Esophagus mucosa (tissue), 1 donor: ENCODE data around the gene DLX3. TPM values are rescaled to one million over a fixed set of nuclear protein-coding genes. Genes with fewer than 3 reads are reported as not detected.

Experiments used
- ATAC-seq: fragments of 200-7000 bp; cut with Tn5 transposase; one replicate; pipeline ENCODE4 v1.9.1; 2020
- total RNA-seq: library from RNA; stranded (reverse); gene quantifications from one replicate; pipeline ENCODE4 v1.2.4, GENCODE V29; 2023
- donor health status: DM: yes; HTN: yes; CAD: no.

DLX3 gene
- total RNA-seq, 1 donor from 2014 or later, result 4.0 TPM

DNA sequence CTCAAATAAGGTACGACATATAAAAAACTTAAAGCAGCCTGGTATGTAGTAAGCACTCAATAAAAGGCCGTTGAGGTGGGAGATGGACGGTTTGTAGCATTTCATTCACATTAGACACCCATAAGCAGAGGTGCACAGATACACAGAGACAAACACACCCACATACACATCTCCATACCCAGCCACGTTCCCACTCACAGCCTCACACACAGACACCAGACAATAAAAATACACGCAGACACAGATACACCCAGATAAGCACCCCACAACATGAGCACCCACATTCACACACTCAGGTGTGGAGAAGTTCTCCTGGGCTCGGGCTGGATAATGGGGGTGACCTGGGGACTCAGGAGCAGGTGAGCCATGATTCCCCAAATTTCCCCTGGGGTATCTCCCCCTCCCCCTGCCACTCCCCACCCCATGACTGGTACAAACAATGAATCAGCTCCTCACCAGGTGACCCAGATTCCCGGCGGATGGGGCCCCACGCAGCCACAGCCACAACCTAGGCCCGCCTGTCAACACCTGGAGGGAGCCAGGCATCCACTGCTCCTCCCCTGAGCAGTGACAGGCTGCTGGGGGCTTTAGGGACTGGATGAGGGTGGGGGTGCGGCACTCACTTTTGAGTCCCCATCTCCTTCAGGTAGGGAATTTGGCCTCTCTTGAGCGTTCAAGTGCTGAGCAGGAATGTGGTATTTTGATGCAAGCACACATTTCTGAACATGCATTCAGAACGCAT lies 2.7 kb downstream of the DLX3 start:
- no peak for ATAC-seq

DNA sequence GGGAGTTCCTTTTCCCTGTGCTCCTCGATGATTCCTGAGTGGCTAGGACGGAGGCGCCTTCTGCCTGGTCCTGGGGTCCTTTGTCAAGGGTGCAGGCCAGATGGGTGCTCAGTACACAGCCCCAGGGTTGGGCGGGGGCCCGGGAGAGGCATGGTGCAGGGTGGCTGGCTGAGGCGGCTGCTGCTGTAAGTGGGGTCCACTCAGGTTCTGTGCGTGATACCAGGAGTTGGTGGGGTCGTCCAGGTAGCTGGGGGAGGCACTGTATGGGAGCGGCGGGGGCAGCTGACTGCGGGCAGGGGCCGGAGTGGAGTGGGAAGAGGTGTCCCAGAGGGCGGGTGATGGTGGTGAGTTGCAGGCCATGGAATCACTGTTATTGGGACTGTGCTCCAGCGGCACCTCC lies 3.6 kb downstream of the DLX3 start:
- no peak for ATAC-seq

DNA sequence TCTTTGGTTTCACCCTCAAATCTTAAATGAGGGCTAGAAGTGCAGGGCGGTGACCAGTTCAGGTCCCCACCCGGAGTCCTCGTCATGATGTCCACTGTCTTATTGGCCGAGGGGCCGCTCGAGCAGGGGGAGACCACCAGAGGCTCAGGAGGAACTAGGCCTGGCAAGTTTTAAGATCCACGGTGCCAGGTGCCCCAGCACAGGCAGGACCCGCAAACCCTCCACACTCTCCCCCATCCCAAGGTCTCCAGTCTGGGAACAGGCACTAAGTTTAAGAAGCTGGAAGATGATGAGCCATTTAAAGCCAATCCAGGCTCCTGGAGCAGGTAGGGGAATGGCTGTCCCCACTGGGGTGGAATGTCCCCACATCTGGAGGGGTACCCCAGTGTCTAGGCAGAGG lies 4.1 kb downstream of the DLX3 start:
- ATAC-seq, result no peak

DNA sequence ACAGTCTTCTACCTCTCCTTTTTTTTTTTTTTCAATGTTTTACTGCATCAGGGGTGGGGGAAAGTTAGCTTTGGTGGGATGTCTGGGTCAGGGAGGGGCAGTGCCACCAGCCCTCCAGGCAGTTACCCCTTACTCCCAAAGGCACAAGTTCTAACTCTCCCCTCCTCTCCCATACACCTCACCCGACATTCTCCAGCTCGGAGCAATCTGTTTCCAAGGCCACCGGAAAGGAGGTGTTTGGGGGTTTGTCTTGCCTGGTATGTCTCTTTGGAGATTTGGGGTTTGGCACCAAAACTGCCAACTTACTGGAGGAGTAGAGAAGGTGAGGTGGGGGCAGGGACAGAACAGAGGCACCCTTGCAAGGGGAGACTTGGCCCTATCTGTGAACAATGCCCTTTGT lies 4.7 kb downstream of the DLX3 start:
- ATAC-seq, result no peak

DNA sequence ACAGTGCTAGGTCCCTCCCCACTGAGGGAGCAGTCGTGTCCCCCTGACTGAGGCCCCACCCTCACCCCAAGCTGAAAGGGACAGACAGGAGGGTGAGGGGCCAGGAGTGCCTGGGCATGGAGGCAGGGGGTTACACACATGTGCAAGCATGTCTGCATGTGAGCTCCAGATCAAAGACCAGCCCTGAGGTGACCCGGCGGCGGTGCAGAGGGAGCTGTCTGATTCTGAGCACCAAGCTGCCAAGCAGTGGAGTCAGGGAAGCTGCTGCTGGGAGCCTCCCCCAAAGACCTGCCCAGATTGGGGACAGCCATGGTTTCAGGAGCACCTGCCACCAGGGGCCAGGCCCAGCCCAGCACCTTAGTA lies 5.5 kb downstream of the DLX3 start:
- ATAC-seq, result no peak

DNA sequence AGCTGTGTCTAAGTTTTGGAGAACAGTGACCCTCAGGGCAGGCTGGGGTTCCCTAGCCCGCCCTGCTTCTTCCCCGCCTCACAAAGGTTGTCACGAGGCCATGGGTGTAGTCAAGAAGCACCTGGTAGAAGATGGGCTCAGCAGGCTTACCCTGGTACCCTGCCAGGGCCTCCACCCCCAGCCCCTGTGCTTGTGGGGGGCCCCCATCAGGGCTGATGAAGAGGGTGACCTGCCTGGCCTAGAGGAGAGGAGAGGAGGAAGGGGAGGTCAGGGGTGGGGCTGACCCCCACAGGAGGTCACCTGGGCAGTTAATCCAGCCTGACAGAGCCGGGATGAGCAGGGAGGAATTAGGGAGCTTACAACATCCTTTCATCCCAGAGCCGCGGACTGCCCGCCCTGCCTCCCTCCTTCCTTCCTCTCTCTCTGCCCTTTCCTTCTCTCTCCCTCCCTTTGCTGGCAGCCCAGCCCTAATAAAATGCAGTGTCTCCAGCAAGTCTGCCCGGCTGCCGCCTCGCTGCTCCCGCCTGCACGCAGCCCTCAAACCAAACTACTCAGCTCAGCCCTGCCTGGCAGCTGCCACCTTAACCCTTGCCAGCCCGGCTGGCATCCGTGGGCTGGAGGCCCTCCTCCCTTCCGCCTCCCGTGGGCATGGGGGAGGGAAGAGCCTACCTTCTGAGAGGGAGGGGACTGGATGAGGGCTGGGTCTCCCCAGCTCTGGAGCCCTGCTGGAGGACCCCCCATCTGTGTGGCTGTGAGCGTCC lies 7.2 kb downstream of the DLX3 start:
- ATAC-seq, result peak; percentile 65

DNA sequence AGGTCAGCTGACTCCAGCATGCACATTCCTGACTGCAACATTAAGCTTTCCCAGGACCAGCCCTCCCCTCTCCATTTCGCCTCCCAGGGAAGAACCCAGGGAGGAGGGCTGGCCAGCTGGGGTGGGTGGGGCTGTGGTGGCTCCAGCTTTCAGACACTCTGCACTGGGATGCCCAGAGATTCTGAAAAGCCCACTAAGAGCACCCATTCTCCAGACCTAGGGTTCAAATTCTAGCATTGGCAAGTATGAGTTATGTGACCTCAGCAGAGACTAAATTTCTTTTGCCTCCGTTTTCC lies 7.8 kb downstream of the DLX3 start:
- ATAC-seq, result no peak

DNA sequence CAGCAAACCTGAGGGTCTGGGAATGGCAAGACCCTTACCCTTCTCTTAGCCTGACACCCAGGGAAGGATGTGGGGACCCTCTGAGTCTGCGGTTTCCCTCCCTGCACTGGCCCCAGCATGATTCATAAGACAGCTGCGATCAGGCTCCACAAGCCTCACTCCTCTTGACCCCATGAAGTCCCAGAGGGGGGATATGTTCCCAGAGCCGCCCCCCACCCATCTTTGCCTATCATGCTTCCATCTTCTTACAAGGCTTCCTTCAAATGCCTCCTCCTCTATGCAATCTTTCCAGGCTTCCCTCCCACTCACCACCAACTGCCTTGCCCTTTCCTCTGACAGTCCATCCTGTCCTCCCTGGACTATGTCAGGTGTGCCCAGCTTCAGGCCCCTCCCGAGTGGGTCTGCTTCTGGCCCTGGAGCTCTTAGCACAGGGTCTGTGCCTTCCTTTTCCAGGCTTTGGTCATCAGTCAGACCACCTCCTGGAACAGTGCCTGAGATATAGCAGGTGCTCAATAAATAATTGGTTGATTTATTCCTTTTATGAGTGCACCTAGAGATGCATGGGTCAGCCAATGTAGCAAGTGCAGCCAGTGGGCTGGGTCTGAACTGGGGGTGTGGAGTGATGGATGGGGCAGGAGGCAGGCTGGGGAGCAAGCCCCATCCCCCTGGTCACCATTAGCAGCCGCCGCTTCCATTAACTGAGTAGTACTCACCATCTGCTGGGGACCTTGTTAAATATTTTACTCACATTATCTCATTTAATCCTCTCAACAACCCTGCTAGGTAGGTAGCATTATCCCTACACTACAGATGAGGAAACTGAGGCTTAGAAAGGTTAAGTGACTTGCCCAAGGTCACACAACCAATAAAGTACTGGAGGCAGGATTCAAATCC lies 8.4 kb downstream of the DLX3 start:
- no peak for ATAC-seq

DNA sequence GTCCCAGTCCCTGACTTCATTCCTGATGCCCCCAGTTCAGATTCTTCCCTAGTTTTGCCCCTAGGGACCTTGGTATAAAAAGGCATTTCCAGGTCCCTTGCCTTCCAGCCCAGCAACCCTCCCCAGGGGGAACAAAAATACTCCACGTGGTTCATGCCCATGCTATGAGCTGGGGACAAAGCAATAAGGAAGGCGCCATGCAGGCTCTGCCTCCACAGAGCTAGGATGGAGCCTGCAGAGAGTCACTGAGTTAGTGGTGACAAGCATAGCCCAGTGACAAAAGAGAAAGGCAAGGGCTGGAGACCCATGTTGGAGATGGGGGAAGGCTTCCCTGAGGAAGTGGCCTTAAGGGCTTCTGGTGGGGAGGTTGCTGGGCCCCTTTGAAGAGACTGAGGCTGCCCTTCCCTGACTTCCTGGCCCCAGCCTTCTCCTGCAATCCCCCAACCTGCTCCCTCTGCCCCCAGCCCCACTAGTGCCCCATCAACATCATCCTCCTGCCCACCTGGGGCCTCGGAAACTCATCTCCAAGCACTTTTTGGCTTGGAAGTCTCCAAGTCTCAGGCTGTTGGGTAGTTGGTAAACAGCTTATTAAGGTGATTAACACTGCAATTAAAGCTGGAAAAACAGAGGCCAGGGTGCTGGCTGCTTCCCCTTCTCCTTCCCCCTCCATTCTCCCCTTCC lies 9.6 kb downstream of the DLX3 start:
- no peak for ATAC-seq

DNA sequence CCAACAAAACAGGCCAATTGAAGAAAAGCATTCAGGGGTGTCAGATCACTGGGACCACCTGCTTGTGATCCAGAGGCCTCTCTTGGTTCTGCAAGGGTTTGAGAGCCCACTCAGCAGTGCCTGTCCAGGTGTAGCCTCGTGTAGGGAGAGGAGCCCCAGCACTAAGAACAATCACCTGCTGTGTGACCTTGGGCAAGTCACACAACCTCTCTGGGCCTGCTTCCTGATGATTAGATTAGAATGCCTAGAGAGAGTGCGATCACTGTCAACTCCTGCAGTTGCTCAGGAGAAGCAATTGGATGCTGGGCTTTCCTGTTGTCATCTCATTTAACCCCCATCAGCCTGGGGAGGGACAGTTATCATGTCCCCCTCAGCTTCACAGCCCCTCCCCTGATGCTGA lies 10.2 kb downstream of the DLX3 start:
- ATAC-seq, result no peak

DNA sequence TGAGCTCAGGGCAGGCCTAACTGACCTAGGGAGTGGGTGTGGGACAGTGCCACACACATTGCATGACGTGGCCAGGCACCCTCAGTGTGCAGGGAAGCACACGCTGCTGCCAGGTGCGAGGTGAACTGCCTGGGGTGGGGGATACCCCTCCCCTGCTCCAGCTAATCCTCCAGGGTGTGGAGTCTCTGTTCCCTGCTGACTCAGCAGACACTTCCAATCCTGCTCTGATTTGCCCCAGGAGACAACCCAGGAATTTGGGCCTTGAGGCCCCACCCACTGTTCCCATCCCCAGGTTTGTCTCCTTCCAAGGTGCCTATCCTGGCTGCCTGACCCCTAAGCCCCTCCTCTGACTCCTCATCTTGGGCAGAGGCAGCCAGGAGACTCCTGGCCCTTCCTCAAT lies 10.7 kb downstream of the DLX3 start:
- ATAC-seq, result peak; percentile 70

DNA sequence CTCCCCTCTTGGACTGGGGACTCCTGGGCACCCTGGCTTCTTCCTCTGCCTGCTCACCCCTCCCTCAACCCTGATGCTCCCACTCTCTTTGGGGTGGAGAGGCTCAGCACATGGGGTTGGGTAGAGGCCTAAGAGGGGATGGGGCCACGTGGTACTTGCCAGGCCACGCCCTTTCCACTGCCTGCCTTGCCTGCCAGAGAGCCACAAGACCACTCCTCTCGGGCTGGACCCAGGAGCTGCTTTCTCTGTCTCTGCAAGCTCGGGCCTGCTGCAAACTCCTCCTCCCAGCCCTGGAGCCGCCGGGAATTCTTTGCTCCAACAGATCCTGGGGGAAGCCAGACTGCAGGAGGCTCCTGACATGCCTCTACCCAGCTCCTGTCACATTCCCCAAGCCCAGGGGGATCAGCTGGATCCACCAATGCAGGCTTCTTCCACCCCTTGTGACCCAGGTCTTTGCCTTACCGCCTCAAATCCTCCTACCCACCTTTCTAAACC lies 14.3 kb downstream of the DLX3 start:
- ATAC-seq, result peak; percentile 32

DNA sequence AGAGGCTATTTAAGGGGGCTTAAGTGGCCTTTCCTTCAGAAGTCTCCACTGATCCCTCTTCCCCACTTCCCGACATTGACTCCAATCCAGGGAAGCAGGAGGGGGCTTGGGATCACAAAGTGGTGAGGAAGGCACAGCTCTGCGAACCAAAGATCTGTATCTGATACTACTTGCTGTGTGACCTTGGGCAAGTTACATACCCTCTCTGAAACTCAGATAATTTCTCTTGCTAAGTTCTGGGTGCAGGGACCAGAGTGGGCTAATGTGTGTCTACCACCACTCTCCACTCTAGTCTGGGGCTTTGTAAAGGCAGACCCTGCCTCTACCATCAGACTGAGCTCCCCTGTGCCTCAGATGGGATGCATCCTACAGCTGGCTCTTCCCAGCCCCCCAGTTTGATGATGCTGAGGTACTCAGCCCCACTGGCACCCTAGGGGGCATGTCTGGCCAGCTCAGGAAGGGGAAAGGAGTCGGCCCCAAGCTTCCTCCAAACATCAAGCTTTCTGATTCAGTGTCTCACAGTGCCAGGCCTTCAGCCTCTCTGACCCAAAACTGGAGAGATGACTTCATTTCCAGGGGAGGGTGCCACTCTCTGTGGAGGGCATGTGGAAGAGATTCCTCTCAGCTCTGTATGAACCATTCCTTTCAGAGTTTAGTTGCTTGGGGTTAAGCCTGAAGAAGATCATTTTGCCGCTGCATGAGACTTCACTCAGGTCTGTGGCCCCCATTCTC lies 15.1 kb downstream of the DLX3 start:
- peak; percentile 7 for ATAC-seq

DNA sequence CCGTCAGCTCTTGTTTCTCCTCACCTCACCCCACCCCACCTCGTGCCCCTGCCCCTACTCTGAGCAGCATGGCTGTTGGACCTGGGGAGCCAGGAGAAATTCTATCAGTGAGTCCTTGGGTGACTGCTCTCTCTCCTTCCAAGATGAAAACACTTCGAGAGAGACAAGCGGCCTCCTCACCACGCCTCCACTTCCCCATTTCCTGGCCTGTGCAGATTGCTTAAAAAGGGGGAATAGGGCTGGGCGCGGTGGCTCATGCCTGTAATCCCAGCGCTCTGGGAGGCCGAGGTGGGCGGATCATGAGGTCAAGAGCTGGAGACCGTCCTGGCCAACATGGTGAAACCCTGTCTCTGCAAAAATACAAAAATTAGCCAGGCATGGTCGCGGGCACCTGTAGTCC lies 16.5 kb downstream of the DLX3 start:
- no peak for ATAC-seq

DNA sequence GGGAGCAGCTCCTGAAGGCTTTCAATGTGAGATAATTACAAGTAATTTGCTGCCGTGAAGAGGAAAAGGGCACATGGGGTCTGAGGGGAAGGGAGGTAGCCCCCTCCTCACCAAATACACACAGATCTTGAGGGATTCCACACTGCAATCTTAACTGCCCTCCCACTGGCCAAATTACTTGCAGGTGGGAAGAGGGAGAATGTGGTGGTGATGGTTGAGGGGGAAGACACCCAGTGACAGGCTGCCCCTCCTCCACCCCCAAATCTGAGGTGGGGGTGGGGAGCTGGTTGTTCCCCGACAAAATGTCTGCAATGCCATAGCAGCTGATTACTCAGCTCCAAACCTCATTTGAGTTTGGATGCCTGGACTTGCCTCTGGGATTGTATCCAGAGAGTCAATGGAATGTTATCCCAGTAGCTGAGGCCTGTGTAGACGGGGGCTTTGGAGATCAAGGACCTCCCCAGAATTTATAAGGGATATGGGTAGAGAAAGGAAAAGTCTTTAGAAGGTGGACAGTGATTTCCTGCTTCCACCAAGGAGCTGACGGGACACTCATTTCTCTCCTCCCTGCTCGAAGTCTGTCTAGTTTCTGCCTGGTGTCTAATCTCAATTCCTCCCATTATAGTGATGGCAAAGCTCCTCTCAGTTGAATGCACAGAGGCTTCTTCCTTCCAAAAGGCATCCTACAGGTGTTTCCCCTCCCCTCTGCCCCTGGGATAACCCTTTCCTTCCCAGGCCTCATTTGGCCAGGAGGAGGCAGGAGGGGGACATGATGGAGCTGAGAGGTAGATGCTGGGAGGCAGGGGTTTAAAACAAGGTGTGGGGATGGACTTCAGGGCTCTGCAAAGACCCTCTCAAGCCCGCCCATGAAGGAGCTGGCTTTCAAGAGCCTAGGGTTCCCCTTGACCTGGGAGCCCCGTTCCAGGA lies 17.3 kb downstream of the DLX3 start:
- no peak for ATAC-seq

DNA sequence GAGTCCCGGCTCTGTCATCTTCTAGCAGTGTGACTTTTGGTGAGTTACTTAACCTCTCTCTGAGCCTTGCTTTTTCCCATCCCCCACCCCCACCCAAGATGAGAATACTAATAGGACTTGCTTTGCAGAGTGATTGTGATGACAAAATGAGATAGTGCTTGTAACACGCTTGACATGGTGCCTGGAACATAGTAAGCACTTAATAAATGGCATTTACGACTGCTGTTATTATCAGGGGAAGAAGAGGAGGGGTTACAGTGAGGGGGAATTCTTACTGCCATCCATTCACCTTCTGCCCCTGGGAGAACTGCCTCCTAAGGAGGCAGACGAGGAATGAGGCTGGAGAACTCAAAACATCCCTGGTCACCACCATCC lies 18.2 kb downstream of the DLX3 start:
- ATAC-seq, result no peak

DNA sequence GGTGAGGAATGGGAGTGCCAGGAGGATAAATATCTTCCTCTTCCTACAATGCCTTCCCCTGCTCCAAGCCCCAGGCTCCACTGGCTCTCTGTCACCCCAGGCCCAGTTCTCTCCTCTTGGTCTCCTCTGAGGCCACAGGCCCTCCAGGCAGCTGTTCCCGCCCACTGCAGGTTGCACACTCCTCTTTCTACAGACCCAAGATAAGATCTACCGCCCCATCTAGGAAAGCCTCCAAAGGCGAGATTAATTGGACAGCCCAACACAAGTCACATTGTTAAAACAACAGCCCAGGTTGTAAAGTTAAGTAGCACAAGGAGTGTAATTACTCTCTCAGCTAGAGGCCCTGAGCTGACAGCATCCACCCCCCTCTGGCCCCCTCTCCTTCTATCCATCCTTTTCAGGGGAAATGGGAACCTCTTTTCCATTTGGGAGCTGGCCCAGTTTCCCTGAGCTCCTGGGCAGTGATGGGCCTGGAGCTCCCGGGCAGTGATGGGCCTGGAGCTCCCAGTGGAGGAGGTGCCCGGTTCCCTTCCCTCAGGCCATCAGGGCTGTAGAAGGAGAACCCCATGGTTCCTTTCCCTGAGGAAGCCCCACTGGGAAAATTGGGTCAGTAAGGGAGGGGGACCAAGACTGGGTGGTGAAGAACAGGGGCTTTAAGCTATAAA lies 18.7 kb downstream of the DLX3 start:
- no peak for ATAC-seq

DNA sequence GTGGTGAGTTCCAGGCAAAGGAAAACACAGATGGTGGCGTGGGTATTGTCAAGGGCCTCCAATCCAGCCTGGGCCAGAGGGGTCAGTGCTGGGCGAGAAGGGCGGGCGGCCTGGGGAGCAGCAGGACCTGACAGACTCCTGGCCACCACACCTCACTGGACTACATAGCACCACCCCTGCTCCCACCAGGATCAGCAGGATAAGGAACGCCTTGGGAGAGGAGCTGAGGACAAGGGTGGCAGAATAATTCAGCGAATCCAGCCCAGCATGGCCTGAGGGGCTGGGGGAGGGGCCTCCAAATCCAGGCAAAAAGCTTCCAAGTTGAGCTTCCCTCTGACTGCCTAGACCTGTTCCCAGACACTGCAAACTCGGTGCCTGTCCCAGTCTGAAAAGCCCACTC lies 19.5 kb downstream of the DLX3 start:
- ATAC-seq, result no peak

DNA sequence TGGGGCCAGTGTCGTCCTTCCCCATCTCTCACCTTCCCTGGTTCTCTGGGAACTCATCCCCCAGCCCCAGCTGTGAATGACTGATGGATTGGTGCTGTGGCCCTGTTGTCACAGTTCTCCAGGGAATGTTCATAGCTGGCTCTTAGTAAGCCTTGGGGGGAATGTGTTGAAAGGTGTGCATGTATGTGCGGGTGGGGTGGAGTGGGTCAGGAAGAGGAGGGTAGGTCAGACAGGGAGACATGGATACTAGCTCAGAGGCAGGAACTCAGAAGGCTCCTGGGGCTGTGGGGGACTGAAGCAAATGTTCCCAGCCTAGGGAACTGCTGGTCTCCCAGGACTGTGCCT lies 21.8 kb downstream of the DLX3 start:
- ATAC-seq, result no peak

DNA sequence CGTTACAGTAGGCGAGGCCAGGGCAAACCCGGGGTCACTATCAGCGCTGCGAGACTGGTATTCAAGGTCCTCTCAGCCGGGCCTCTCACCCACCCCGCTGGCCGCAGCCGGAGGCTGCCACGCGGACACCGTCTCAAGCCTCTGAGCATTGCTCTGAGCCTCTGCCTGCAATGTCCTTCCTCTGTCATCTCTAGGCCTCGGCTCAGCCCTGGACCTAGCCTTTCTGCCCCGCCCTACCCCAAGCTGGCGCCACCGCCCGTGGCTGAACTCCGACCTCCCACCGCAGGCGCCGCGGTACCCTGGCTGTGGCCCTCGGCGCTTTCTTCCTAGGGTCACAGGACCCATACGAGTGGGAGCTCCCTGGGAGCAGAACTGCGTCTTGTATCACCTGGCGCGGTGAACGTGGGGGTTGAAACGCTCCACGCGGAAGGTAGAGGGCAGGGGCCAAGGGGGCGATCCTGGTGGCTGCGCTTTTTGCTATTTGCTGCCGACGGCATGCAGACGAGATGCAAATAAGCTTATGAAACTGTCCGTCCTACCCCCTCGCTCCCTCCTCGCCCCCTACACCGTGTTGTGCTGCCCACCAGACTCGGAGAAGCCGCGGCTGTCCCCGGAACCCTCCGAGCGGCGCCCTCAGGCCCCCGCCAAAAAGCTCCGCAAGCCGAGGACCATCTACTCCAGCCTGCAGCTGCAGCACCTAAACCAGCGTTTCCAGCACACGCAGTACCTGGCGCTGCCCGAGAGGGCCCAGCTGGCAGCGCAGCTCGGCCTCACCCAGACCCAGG lies 22.3 kb downstream of the DLX3 start:
- ATAC-seq, result no peak
